ENCODE measurements around the gene KMT2E. TPM values are rescaled to one million over a fixed set of nuclear protein-coding genes. Genes with fewer than 3 reads are reported as not detected.

KMT2E gene
- total RNA-seq, 1 experiment from 2014 or later, result 38.2 TPM

- no peak overlapping the region for H3T11ph ChIP-seq (ENCODE audit: low read length)
- H4K5ac ChIP-seq (ENCODE audit: insufficient read length, low read depth, low read length), result no peak overlapping the region
- no peak overlapping the region for H3K18ac ChIP-seq (ENCODE audit: insufficient read length, low read depth, low read length)
- 0 out of 4 replicates have a peak, but pooled peaks cover 0 to 4% of the 10 kb centered on the region in 2 experiments for H3K4me1 Mint-ChIP-seq
- no peak overlapping the region for H3K56ac ChIP-seq (ENCODE audit: insufficient read length, low read depth, low read length)
- H2BK20ac ChIP-seq (ENCODE audit: low read depth, low read length, poor library complexity, severe bottlenecking), result no peak overlapping the region
- H2BK5ac ChIP-seq (ENCODE audit: insufficient read length, low read length), result no peak overlapping the region
- H3K79me2 ChIP-seq (ENCODE audit: insufficient read depth, low read length), result no peaks in the 10 kb centered on the region
- no peak overlapping the region for H4K8ac ChIP-seq (replicated peaks; ENCODE audit: insufficient read length, low read depth, low read length)
- H3K4me2 ChIP-seq (ENCODE audit: insufficient read depth, insufficient read length, low read length), result no peak overlapping the region
- no peaks in the 10 kb centered on the region for H3K27me3 Mint-ChIP-seq (ENCODE audit: low read depth)
- H2BK12ac ChIP-seq (ENCODE audit: insufficient read length, low read depth, low read length), result no peak overlapping the region
- no peak overlapping the region for H2BK15ac ChIP-seq (ENCODE audit: low read depth, low read length)
- H3K9me3 Mint-ChIP-seq, result peaks cover 7% of the 10 kb centered on the region in 2 experiments; a peak in 4 of 5 replicates
- no peak overlapping the region for H2AFZ ChIP-seq (ENCODE audit: low read length)
- no CpG with 5 or more reads among the region's 2 CpGs for WGBS (ENCODE audit: extremely low coverage, insufficient read length, low lambda C conversion rate)
- no peaks in the 10 kb centered on the region for H3K27me3 ChIP-seq (ENCODE audit: insufficient read depth, low read length)
- H3K36me3 Mint-ChIP-seq (ENCODE audit: insufficient read depth in 1 of 3, low read depth in 3 of 3), result peaks cover 0 to 7% (median 4%) of the 10 kb centered on the region in 3 experiments; a peak in 4 of 7 replicates
- no peak overlapping the region for H3K9ac ChIP-seq (ENCODE audit: extremely low read depth, insufficient read length, low read length)
- DNase-seq, result no peak
- no peak overlapping the region for H3K4ac ChIP-seq (ENCODE audit: low read depth, low read length)
- H3K14ac ChIP-seq (ENCODE audit: insufficient read depth, low read length), result no peak overlapping the region
- H3K9me3 ChIP-seq (ENCODE audit: control insufficient read depth, low read depth, low read length), result no peaks in the 10 kb centered on the region
- H3K23ac ChIP-seq (ENCODE audit: insufficient read length, low read depth, low read length), result no peak overlapping the region
- H3K27ac ChIP-seq (ENCODE audit: insufficient read length, low read depth, low read length), result no peak overlapping the region
- TF ChIP-seq, protein P1, sequence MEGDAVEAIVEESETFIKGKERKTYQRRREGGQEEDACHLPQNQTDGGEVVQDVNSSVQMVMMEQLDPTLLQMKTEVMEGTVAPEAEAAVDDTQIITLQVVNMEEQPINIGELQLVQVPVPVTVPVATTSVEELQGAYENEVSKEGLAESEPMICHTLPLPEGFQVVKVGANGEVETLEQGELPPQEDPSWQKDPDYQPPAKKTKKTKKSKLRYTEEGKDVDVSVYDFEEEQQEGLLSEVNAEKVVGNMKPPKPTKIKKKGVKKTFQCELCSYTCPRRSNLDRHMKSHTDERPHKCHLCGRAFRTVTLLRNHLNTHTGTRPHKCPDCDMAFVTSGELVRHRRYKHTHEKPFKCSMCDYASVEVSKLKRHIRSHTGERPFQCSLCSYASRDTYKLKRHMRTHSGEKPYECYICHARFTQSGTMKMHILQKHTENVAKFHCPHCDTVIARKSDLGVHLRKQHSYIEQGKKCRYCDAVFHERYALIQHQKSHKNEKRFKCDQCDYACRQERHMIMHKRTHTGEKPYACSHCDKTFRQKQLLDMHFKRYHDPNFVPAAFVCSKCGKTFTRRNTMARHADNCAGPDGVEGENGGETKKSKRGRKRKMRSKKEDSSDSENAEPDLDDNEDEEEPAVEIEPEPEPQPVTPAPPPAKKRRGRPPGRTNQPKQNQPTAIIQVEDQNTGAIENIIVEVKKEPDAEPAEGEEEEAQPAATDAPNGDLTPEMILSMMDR (conservative IDR thresholded peaks at IDR 0.05), result no peak
- H4K20me1 ChIP-seq (ENCODE audit: control insufficient read depth, insufficient read depth, insufficient read length), result no peaks in the 10 kb centered on the region
- no peak overlapping the region for H2BK120ac ChIP-seq (ENCODE audit: low read depth, low read length, poor library complexity, severe bottlenecking)
- H4K91ac ChIP-seq (ENCODE audit: insufficient read length, low read depth, low read length), result no peak overlapping the region
- no peak overlapping the region for H3K4me3 Mint-ChIP-seq
- H3K4me1 ChIP-seq (ENCODE audit: insufficient read depth, low read length), result no peaks in the 10 kb centered on the region
- no peaks in the 10 kb centered on the region for H3K23me2 ChIP-seq (ENCODE audit: insufficient read length, low read depth, low read length, poor library complexity, severe bottlenecking)
- no peak overlapping the region for H2AK5ac ChIP-seq (ENCODE audit: insufficient read length, low read length)
- no peak overlapping the region for H3K27ac Mint-ChIP-seq
- no peaks in the 10 kb centered on the region for H3K79me1 ChIP-seq (ENCODE audit: insufficient read depth, low read depth, low read length, poor library complexity, severe bottlenecking)
These were observed 46.9 kb upstream of the KMT2E start for GRCh38 chr7:104967088-104967487.
